Neuron (in vitro differentiated cells): ENCODE measurements around the gene BMAL1.
"Not testable (repeated sequence)": the region's sequence is repeated elsewhere in the genome, so short reads cannot be mapped to it uniquely, and the experiment has no call there.

ENCODE experiments used
- H2AFZ ChIP-seq: one replicate; pipeline ENCODE4 v1.6.1; 2013; ENCODE audit warnings: low read depth, mild to moderate bottlenecking, inconsistent platforms, low read length, moderate library complexity
- H3K27me3 ChIP-seq: one replicate; pipeline ENCODE4 v1.6.1; 2013; ENCODE audit warnings: low read length; ENCODE audit not compliant: insufficient read depth
- H3K36me3 ChIP-seq: one replicate; pipeline ENCODE4 v1.6.1; 2013; ENCODE audit warnings: low read length; ENCODE audit not compliant: insufficient read depth
- H3K4me1 ChIP-seq: one replicate; pipeline ENCODE4 v1.6.1; 2013; ENCODE audit warnings: low read length; ENCODE audit not compliant: insufficient read depth
- H3K4me3 ChIP-seq: 2 replicates; pipeline ENCODE4 v1.5.1; 2013; ENCODE audit warnings: mild to moderate bottlenecking, low read length, moderate library complexity
- H3K9me3 ChIP-seq: one replicate; pipeline ENCODE4 v1.6.1; 2013; ENCODE audit warnings: low read length

Gene BMAL1

GRCh38 chr11:13427440-13427839 is 149.8 kb downstream of the BMAL1 start:
- Histone ChIP-seq H3K36me3 (no peaks in the 10 kb centered on the region), H3K27me3 (no peaks in the 10 kb centered on the region), H2AFZ (no peak overlapping the region), H3K4me3 (no peak overlapping the region), H3K4me1 (no peaks in the 10 kb centered on the region), H3K9me3 (peaks cover 9% of the 10 kb centered on the region)

DNA sequence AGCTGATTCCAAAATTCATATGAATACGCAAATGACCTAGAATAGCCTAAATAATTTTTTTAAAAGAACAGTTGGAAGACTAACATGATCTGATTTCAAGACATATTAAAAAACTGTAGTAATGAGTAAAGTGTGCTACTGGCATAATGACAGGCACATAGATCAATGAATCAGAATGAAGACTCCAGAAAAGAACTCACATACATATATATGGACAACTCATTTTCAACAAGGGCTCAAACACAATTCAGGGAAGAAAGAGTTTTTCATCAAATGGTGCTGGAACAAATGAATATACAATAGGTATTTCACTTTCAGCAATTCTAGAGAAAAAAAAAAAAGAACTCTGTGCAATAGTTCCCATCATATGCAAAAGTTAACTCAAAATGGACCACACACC is 151.7 kb downstream of the BMAL1 start:
- H2AFZ ChIP-seq: no peak overlapping the region
- H3K9me3 ChIP-seq: peaks cover 9% of the 10 kb centered on the region
- H3K27me3 ChIP-seq: no peaks in the 10 kb centered on the region
- peaks cover 4% of the 10 kb centered on the region for H3K4me1 ChIP-seq
- H3K4me3 ChIP-seq: no peak overlapping the region
- H3K36me3 ChIP-seq: no peaks in the 10 kb centered on the region

DNA sequence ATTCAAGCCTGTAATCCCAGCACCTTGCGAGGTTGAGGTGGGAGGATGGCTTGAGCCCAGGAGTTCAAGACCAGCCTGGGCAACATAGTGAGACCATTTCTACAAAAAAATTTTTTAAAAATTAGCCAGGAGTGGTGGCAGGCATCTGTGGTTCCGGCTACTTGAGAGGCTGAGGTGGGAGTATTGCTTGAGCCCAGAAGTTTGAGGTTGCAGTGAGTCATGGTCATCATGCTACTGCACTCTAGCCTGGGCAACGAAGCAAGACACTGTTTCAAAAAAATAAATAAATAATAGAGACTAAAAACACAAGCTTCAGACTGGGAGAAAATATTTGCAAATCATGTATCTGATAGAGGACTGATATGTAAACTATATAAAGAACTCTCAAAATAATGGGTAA is 152.2 kb downstream of the BMAL1 start:
- Histone ChIP-seq H2AFZ (no peak overlapping the region), H3K9me3 (peaks cover 9% of the 10 kb centered on the region), H3K27me3 (no peaks in the 10 kb centered on the region), H3K4me3 (no peak overlapping the region), H3K4me1 (peaks cover 8% of the 10 kb centered on the region), H3K36me3 (no peaks in the 10 kb centered on the region)

DNA sequence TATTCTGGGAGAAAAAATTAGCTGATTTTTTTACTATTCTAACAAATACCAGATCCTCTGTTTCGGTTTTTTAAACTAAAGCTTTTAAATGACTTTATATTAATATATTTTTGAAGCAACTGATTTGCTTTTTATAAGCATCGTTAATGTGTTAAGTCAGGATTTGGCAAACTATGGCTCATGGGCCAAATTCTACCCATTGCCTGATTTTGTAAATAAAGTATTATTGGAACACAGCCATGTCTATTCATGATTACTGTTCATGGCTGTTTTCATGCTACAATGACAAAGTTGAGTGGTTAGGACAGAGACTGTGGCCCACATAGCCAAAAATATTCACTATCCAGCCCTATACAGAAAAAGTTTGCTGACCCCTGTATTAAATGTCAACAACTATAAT is 155.8 kb downstream of the BMAL1 start:
- no peak overlapping the region for H3K4me3 ChIP-seq
- H3K4me1 ChIP-seq: peaks cover 8% of the 10 kb centered on the region
- no peaks in the 10 kb centered on the region for H3K27me3 ChIP-seq
- H3K36me3 ChIP-seq: no peaks in the 10 kb centered on the region
- H2AFZ ChIP-seq: no peak overlapping the region
- H3K9me3 ChIP-seq: peaks cover 1% of the 10 kb centered on the region

- Histone ChIP-seq H3K4me1 (peaks cover 8% of the 10 kb centered on the region), H3K9me3 (no peaks in the 10 kb centered on the region), H3K4me3 (no peak overlapping the region), H3K27me3 (no peaks in the 10 kb centered on the region), H2AFZ (no peak overlapping the region), H3K36me3 (no peaks in the 10 kb centered on the region)
Observed at GRCh38 chr11:13434247-13435205, 156.9 kb downstream of the BMAL1 start.

DNA sequence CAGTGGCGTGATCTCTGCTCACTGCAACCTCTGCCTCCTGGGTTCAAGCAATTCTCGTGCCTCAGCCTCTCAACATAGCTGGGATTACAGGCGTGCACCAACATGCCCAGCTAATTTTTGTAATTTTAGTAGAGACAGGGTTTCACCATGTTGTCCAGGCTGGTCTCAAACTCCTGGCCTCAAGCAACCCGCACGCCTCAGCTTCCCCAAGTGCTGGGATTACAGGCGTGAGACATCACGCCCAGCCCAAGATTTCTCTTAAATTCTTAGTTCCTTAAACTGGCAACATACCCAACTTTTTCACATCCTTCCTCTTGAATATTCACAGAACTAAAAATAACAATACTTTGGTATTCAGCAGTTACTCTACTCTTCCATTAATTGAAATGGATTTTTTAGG is 159.2 kb downstream of the BMAL1 start:
- H3K4me3 ChIP-seq, H3K27me3 ChIP-seq, H3K9me3 ChIP-seq, H3K36me3 ChIP-seq, H2AFZ ChIP-seq: not testable (repeated sequence)
- H3K4me1 ChIP-seq: peaks cover 20% of the 10 kb centered on the region
